HepG2 (cell line): Measurements from ENCODE around the gene PDE4DIP.
"Not testable (repeated sequence)": the region's sequence is repeated elsewhere in the genome, so short reads cannot be mapped to it uniquely, and the experiment has no call there.

Experiments used
- BRCA1 ChIP-seq: sonication (generic); formaldehyde crosslinking; IDR thresholded peaks from 2 replicates; pipeline ENCODE4 v1.4.0; 2020; ENCODE audit warnings: missing genetic modification reagents
- KLF12 ChIP-seq: sonication (generic); formaldehyde crosslinking; IDR thresholded peaks from 2 replicates; pipeline ENCODE4 v1.4.0; 2020; ENCODE audit warnings: missing genetic modification reagents, borderline replicate concordance
- ZNF614 ChIP-seq: IDR thresholded peaks from 2 replicates; pipeline ENCODE4 v1.6.1; 2018; ENCODE audit warnings: missing biosample characterization, missing genetic modification reagents, inconsistent platforms, borderline replicate concordance
- TF ChIP-seq, protein P1 (sequence below), 2 experiments: sonication (generic) in 1 of 2; formaldehyde crosslinking in 1 of 2; IDR thresholded peaks; 2 replicates each; pipeline versions ENCODE4 v1.4.0 to v1.6.1; 2018 to 2020; ENCODE audit warnings: missing genetic modification reagents in 2 of 2, borderline replicate concordance in 1 of 2, low read depth in 1 of 2, mild to moderate bottlenecking in 1 of 2, missing biosample characterization in 1 of 2
- TF ChIP-seq, protein P2 (sequence below): sonication (generic); formaldehyde crosslinking; IDR thresholded peaks from 2 replicates; pipeline ENCODE4 v1.5.0; 2020; ENCODE audit warnings: mild to moderate bottlenecking, missing genetic modification reagents, moderate library complexity
- TF ChIP-seq, protein P3 (sequence below): sonication (generic); formaldehyde crosslinking; IDR thresholded peaks from 2 replicates; pipeline ENCODE4 v1.5.0; 2020; ENCODE audit warnings: mild to moderate bottlenecking, missing genetic modification reagents
- TF ChIP-seq, protein P4 (sequence below): sonication (generic); formaldehyde crosslinking; IDR thresholded peaks from 2 replicates; pipeline ENCODE4 v1.5.1; 2020; ENCODE audit warnings: mild to moderate bottlenecking, missing genetic modification reagents, moderate library complexity

DNA sequence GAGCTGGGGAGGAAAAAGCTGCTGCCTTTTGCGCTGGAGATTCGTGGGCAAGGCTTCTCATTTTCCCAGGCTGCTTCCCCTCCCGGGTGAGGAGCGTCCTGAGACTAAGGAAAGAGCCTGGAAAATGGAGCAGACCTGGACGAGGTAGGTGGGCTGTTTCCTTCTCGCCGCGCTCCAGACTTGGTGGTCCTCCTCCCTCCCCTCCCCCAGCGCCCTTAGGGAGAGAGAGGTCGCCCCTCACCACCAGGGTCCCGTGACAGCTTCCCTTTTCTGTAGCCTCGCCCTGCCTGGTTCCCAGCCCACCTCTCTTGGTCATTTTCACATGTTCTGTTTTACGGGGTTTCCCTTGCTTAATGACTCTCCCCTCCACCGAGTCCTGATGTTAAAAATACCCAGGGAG lies 423 bp downstream of the PDE4DIP start:
- TF ChIP-seq, protein P1, sequence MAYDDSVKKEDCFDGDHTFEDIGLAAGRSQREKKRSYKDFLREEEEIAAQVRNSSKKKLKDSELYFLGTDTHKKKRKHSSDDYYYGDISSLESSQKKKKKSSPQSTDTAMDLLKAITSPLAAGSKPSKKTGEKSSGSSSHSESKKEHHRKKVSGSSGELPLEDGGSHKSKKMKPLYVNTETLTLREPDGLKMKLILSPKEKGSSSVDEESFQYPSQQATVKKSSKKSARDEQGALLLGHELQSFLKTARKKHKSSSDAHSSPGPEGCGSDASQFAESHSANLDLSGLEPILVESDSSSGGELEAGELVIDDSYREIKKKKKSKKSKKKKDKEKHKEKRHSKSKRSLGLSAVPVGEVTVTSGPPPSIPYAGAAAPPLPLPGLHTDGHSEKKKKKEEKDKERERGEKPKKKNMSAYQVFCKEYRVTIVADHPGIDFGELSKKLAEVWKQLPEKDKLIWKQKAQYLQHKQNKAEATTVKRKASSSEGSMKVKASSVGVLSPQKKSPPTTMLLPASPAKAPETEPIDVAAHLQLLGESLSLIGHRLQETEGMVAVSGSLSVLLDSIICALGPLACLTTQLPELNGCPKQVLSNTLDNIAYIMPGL (CRISPR knock-in tag; IDR thresholded peaks at IDR 0.05; ENCODE audit: borderline replicate concordance in 1 of 2, low read depth in 1 of 2), result not testable (repeated sequence)
- TF ChIP-seq ZNF614 (CRISPR knock-in tag); BRCA1 (CRISPR knock-in tag); KLF12: not testable (repeated sequence)
- TF ChIP-seq, protein P2, sequence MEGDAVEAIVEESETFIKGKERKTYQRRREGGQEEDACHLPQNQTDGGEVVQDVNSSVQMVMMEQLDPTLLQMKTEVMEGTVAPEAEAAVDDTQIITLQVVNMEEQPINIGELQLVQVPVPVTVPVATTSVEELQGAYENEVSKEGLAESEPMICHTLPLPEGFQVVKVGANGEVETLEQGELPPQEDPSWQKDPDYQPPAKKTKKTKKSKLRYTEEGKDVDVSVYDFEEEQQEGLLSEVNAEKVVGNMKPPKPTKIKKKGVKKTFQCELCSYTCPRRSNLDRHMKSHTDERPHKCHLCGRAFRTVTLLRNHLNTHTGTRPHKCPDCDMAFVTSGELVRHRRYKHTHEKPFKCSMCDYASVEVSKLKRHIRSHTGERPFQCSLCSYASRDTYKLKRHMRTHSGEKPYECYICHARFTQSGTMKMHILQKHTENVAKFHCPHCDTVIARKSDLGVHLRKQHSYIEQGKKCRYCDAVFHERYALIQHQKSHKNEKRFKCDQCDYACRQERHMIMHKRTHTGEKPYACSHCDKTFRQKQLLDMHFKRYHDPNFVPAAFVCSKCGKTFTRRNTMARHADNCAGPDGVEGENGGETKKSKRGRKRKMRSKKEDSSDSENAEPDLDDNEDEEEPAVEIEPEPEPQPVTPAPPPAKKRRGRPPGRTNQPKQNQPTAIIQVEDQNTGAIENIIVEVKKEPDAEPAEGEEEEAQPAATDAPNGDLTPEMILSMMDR (CRISPR knock-in tag), result not testable (repeated sequence)
- TF ChIP-seq, protein P3, sequence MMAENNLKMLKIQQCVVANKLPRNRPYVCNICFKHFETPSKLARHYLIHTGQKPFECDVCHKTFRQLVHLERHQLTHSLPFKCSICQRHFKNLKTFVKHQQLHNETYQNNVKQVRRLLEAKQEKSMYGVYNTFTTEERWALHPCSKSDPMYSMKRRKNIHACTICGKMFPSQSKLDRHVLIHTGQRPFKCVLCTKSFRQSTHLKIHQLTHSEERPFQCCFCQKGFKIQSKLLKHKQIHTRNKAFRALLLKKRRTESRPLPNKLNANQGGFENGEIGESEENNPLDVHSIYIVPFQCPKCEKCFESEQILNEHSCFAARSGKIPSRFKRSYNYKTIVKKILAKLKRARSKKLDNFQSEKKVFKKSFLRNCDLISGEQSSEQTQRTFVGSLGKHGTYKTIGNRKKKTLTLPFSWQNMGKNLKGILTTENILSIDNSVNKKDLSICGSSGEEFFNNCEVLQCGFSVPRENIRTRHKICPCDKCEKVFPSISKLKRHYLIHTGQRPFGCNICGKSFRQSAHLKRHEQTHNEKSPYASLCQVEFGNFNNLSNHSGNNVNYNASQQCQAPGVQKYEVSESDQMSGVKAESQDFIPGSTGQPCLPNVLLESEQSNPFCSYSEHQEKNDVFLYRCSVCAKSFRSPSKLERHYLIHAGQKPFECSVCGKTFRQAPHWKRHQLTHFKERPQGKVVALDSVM (CRISPR knock-in tag), result not testable (repeated sequence)
- TF ChIP-seq, protein P4, sequence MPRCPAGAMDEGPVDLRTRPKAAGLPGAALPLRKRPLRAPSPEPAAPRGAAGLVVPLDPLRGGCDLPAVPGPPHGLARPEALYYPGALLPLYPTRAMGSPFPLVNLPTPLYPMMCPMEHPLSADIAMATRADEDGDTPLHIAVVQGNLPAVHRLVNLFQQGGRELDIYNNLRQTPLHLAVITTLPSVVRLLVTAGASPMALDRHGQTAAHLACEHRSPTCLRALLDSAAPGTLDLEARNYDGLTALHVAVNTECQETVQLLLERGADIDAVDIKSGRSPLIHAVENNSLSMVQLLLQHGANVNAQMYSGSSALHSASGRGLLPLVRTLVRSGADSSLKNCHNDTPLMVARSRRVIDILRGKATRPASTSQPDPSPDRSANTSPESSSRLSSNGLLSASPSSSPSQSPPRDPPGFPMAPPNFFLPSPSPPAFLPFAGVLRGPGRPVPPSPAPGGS (CRISPR knock-in tag), result not testable (repeated sequence)
